Measurements from ENCODE around the gene GYS1. TPM values are rescaled to one million over a fixed set of nuclear protein-coding genes. Genes with fewer than 3 reads are reported as not detected.

GYS1 gene
- total RNA-seq, 2 donors from 2014 or later: 28.0 to 39.5 TPM

- DNase-seq (ENCODE audit: low spot score): no peak
- intact Hi-C loops (cut with DNase I): loop anchor here (5.0 to 10.0 kb wide), 3 partner anchors 73 to 173 kb away; partner anchors contain the start of genes PPP1R15A (in 1 of the 2) and TULP2 (in 1 of the 2)
These were observed 25.5 kb downstream of the GYS1 start for GRCh38 chr19:48967346-48968178.

- DNase-seq (ENCODE audit: low spot score): no peak
- intact Hi-C loops (cut with DNase I): loop anchor here (5.0 to 10.0 kb wide), 3 partner anchors 72 to 172 kb away; partner anchors contain the start of genes PPP1R15A (in 1 of the 2) and TULP2 (in 1 of the 2)
These were observed 26.4 kb downstream of the GYS1 start for GRCh38 chr19:48966541-48967345.

GRCh38 chr19:48965806-48966540 lies 27.1 kb downstream of the GYS1 start:
- DNase-seq (ENCODE audit: low spot score): peak; percentile 97
- intact Hi-C loops (cut with DNase I): loop anchor here (5.0 to 10.0 kb wide), 3 partner anchors 71 to 171 kb away; partner anchors contain the start of genes PPP1R15A (in 1 of the 2) and TULP2 (in 1 of the 2)

GRCh38 chr19:48965040-48965805 lies 27.9 kb downstream of the GYS1 start, which contains the start of gene FTL:
Gene FTL, plus strand, starts transcription at chr19:48965309. Its CDS starts 199 bp downstream, at chr19:48965508.
- intact Hi-C loops (cut with DNase I): loop anchor here (5.0 to 10.0 kb wide), 3 partner anchors 70 to 170 kb away; partner anchors contain the start of genes PPP1R15A (in 1 of the 2) and TULP2 (in 1 of the 2)
- peak; percentile 99 for DNase-seq (ENCODE audit: low spot score)

GRCh38 chr19:48964205-48965039 lies 28.7 kb downstream of the GYS1 start:
- intact Hi-C loops (cut with DNase I): loop anchor here (5.0 to 10.0 kb wide), 3 partner anchors 70 to 170 kb away; partner anchors contain the start of genes PPP1R15A (in 1 of the 2) and TULP2 (in 1 of the 2)
- no peak for DNase-seq (ENCODE audit: low spot score)

GRCh38 chr19:48963371-48964204 lies 29.5 kb downstream of the GYS1 start:
- DNase-seq (ENCODE audit: low spot score): peak; percentile 93
- intact Hi-C loops (cut with DNase I): loop anchor here (10.0 kb wide), 2 partner anchors 69 to 169 kb away; partner anchors contain the start of gene TULP2 (in 1 of the 2)

- intact Hi-C loops (cut with DNase I): loop anchor here (10.0 kb wide), 2 partner anchors 68 to 168 kb away; partner anchors contain the start of gene TULP2 (in 1 of the 2)
- DNase-seq (ENCODE audit: low spot score): no peak
These were observed 30.3 kb downstream of the GYS1 start for GRCh38 chr19:48962849-48963165.

- DNase-seq (ENCODE audit: low spot score): peak; percentile 87
- intact Hi-C loops (cut with DNase I): loop anchor here (10.0 kb wide), 2 partner anchors 67 to 167 kb away; partner anchors contain the start of gene TULP2 (in 1 of the 2)
These were observed 30.9 kb downstream of the GYS1 start for GRCh38 chr19:48962029-48962848.

- intact Hi-C loops (cut with DNase I): loop anchor here (10.0 kb wide), 2 partner anchors 67 to 167 kb away; partner anchors contain the start of gene TULP2 (in 1 of the 2)
- DNase-seq (ENCODE audit: low spot score): no peak
These were observed 31.5 kb downstream of the GYS1 start for GRCh38 chr19:48961673-48962028.

GRCh38 chr19:48961051-48961649 lies 32.0 kb downstream of the GYS1 start:
- intact Hi-C loops (cut with DNase I): loop anchor here (10.0 kb wide), 2 partner anchors 66 to 166 kb away; partner anchors contain the start of gene TULP2 (in 1 of the 2)
- DNase-seq (ENCODE audit: low spot score): no peak

- DNase-seq (ENCODE audit: low spot score): no peak
- intact Hi-C loops (cut with DNase I): loop anchor here (10.0 kb wide), 2 partner anchors 65 to 165 kb away; partner anchors contain the start of gene TULP2 (in 2 of the 2)
These were observed 33.5 kb downstream of the GYS1 start for GRCh38 chr19:48959341-48960239.

GRCh38 chr19:48958006-48958405 lies 35.1 kb downstream of the GYS1 start:
- DNase-seq (ENCODE audit: low spot score): no peak
- intact Hi-C loops (cut with DNase I): loop anchor here in 1 of 2 donors (10.0 kb wide), 1 partner anchor 63 kb away; the partner anchor contains the start of gene TULP2

- DNase-seq (ENCODE audit: low spot score): peak; percentile 80
- intact Hi-C loops (cut with DNase I): loop anchor here in 1 of 2 donors (10.0 kb wide), 1 partner anchor 61 kb away; the partner anchor contains the start of gene TULP2
These were observed 37.7 kb downstream of the GYS1 start for GRCh38 chr19:48955308-48955958.
